AG04449 (cell line): ENCODE data around the gene XYLT2.
"Not testable (repeated sequence)": the region's sequence is repeated elsewhere in the genome, so short reads cannot be mapped to it uniquely, and the experiment has no call there.

Source experiments
- CTCF ChIA-PET: fragments of 350-600 bp; formaldehyde crosslinking; extraction: SDS; loops from one replicate; lab custom pipeline; 2021; ENCODE audit warnings: antibody characterized with exemption; lab: Yijun Ruan, JAX
- POLR2A ChIA-PET: fragments of 400-600, 350-600 bp; formaldehyde crosslinking; extraction: SDS; loops from one replicate; lab custom pipeline; 2020; ENCODE audit warnings: antibody characterized with exemption, inconsistent platforms; lab: Yijun Ruan, JAX
- DNase-seq: peaks from one replicate; pipeline ENCODE4 v3.0.0-alpha.2; 2010; ENCODE audit warnings: low read depth, low spot score
- H3K4me3 ChIP-seq: 2 replicates; pipeline ENCODE4 v1.5.1; 2011; ENCODE audit warnings: low read depth, mild to moderate bottlenecking, control low read depth, low read length
- TF ChIP-seq, protein P1 (sequence below): IDR thresholded peaks from one replicate; pipeline ENCODE4 v1.5.1; 2011; ENCODE audit warnings: mild to moderate bottlenecking, moderate library complexity, low read length, control low read depth, inconsistent platforms; ENCODE audit not compliant: insufficient read depth; ENCODE audit errors: missing control alignments

The XYLT2 gene

DNA sequence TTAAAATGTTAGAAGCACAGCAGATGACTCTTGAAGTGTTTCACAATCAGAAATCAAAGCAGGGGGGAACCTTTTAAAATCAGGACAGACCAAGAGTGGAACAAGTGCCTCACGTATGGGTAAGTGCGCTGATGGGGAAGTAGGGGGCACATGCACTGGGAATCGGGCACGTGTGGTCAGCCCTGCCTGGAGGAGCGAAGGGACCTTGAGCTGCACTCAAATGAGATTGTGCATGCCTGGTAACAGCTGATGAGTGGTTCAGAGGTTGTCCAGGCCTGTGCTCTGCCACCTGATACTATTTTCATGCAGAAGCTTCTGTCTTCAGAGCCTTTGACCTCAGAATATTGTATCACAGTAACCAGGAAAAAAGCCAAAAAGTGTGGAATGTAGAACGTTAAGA is 13.7 kb upstream of the XYLT2 start:
- ChIA-PET POLR2A (no interaction called here), CTCF (interaction anchor here (0.6 to 3.0 kb wide), 3 partner anchors 30 to 238 kb away, joined by 3 to 10 read pairs (median 8); no protein-coding TSS in a partner anchor)
- TF ChIP-seq, protein P1, sequence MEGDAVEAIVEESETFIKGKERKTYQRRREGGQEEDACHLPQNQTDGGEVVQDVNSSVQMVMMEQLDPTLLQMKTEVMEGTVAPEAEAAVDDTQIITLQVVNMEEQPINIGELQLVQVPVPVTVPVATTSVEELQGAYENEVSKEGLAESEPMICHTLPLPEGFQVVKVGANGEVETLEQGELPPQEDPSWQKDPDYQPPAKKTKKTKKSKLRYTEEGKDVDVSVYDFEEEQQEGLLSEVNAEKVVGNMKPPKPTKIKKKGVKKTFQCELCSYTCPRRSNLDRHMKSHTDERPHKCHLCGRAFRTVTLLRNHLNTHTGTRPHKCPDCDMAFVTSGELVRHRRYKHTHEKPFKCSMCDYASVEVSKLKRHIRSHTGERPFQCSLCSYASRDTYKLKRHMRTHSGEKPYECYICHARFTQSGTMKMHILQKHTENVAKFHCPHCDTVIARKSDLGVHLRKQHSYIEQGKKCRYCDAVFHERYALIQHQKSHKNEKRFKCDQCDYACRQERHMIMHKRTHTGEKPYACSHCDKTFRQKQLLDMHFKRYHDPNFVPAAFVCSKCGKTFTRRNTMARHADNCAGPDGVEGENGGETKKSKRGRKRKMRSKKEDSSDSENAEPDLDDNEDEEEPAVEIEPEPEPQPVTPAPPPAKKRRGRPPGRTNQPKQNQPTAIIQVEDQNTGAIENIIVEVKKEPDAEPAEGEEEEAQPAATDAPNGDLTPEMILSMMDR: no peak
- no peak overlapping the region for H3K4me3 ChIP-seq
- DNase-seq: no peak

DNA sequence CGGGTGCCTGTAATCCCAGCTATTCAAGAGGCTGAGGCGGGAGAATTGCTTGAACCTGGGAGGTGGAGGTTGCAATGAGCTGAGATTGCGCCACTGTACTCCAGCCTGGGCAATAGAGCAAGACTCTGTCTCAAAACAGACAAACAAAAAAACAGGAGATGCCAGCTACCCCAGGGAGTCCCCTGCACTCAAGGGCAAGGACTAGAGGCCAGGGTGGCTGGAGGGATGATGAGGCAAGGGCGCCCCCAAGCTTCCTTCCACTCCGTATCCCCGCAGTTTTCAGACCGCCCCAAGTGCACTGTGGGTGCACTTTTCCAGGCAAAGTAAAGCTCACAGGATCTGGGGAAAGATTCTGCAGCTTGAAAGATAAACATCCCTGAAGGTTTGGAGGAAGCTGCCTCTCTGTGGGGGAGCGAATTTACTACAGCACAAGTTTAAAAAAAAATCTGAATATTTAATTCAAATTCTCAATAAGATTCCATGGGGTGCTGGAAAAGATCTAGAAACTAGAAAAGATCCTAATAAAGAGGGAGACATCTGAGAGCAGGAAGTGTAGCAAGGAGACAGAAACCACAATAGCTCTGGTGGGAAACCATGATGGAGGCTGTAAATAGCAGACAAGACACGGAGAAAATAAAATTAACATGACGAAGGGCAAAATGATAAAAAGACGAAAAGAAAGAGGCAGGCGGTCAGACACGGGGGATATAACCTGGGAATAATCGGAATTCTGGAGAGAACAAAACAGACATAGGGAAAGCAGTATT is 12.5 kb upstream of the XYLT2 start:
- H3K4me3 ChIP-seq, DNase-seq, POLR2A ChIA-PET: not testable (repeated sequence)
- CTCF ChIA-PET: interaction anchor here (1.4 to 3.0 kb wide), 3 partner anchors 28 to 239 kb away, joined by 5 to 10 read pairs (median 8); no protein-coding TSS in a partner anchor

DNA sequence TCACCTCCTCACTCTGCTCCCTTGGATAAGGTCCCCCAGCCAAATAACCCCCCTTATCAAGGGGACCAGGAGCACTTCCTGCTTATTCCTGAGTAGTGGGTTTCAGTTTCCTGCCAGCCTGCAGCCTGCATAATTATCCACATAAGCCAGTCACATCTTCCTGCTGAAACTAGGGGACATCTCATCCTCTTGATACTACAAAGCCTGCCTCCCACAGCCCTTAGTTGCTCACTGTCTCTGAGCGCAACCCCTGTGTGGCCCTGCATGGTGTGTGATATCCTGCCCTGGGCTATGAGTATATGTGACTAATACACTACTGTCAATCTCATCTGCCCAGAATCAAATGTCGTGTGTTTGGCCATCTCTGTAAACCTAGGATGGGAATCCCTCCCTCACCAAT is 8.0 kb upstream of the XYLT2 start:
- CTCF ChIA-PET: interaction anchor here (1.0 to 1.2 kb wide), 2 partner anchors 24 to 28 kb away, joined by 4 read pairs; no protein-coding TSS in a partner anchor
- no peak overlapping the region for H3K4me3 ChIP-seq
- TF ChIP-seq, protein P1: no peak
- DNase-seq: no peak
- POLR2A ChIA-PET: no interaction called here

DNA sequence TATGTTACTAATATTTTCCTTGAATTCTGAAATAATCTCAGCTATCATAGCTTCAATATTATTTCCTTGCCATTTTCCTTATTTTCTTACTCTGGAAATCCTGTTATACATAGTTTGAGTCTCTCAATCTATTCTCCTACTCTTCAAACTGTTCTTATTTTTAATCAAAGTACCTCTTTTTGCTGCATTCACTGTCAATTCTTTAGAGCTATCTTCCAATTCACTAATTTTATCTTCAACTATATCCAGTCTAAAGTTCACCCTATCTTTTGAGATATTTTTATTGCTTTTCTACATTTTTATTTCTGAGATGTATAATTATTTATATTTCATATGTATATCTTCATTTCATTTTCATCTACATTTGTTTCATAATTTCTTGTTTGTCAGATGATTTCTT is 7.3 kb upstream of the XYLT2 start:
- POLR2A ChIA-PET: no interaction called here
- no peak overlapping the region for H3K4me3 ChIP-seq
- CTCF ChIA-PET: interaction anchor here (1.0 to 1.5 kb wide), 2 partner anchors 29 to 40 kb away, joined by 3 to 4 read pairs; no protein-coding TSS in a partner anchor
- TF ChIP-seq, protein P1: no peak
- no peak for DNase-seq

DNA sequence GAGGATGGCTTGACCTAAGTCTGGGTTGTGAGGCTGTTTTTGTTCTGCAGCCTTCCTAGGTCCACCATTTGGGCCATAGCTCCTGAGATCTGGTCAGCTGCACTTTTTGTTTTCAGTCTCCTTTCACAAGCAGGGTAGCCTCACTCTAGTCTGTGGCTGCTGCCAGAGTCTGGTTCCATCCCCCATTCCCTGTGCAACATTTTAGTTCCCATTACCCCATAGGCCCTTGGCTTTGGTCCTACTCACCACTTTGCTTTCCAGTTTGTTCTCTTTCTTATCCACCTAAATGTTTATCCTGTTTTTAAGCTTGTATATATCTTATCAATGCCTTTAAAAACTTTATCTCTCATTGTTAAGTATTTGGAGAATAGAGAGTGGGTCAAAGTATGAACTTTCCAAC is 6.5 kb upstream of the XYLT2 start:
- no peak for DNase-seq
- ChIA-PET CTCF (interaction anchor here (1.5 to 1.9 kb wide), 2 partner anchors 22 to 41 kb away, joined by 3 to 7 read pairs; no protein-coding TSS in a partner anchor), POLR2A (no interaction called here)
- no peak overlapping the region for H3K4me3 ChIP-seq
- TF ChIP-seq, protein P1: no peak

DNA sequence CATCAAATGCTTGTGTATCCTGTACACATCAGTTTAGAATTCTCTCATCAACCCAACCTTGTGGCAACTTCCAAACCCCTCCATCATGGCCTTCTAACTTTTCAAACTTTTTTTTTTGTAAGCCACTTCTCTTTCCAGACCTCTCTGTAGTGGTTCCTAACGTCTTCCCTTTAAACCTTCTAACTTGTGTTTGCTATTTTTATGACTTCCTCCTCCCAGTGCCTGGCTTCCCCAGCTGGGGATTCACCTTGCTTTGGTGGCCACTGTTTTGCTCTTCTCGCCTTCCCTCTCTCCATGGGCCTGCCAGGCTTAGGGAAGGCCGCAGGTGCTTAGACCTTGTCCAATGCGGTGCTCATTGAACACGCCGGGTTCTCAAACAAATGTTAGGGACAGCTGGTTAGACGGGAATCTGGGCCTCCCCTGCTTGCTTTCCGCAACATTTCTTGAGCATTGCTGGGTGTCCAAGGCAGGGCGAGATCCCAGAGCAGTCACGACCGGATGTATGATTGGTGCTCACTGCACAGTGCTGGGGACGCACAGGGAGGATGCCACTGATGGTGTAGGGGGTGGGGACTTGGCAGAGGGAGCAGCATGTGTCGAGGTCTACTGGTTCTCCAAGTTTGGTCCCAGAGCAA is 1.1 kb upstream of the XYLT2 start:
- TF ChIP-seq, protein P1: no peak
- ChIA-PET POLR2A (no interaction called here), CTCF (interaction anchor here (1.3 to 1.7 kb wide), 2 partner anchors 9 to 17 kb away, joined by 4 to 7 read pairs; no protein-coding TSS in a partner anchor)
- DNase-seq: no peak
- no peak overlapping the region for H3K4me3 ChIP-seq
